Activated T-cell treated with anti-CD3 and anti-CD28 coated beads, Interleukin-2, amount 50 U/mL, for 4 hours (primary cell): ENCODE measurements around the gene DNAJB4. TPM values are rescaled to one million over a fixed set of nuclear protein-coding genes. Genes with fewer than 3 reads are reported as not detected.
"Not testable (repeated sequence)": the region's sequence is repeated elsewhere in the genome, so short reads cannot be mapped to it uniquely, and the experiment has no call there.

Source experiments
- ATAC-seq, 2 donors: fragments of 200-7000 bp; cut with Tn5 transposase; one replicate each; pipeline ENCODE4 v1.10.0; 2021
- DNase-seq: peaks from one replicate; pipeline ENCODE4 v3.0.0-alpha.2; 2020
- H3K27me3 Mint-ChIP-seq: one replicate; pipeline ENCODE4 v1.8.0; 2021; ENCODE audit warnings: low read depth, mixed read lengths
- H3K36me3 Mint-ChIP-seq: one replicate; pipeline ENCODE4 v1.8.0; 2022; ENCODE audit warnings: mixed read lengths; ENCODE audit not compliant: insufficient read depth
- H3K4me1 Mint-ChIP-seq: one replicate; pipeline ENCODE4 v1.8.0; 2021; ENCODE audit warnings: low read depth, mixed read lengths
- H3K4me3 Mint-ChIP-seq: one replicate; pipeline ENCODE4 v1.8.0; 2021; ENCODE audit warnings: mild to moderate bottlenecking, moderate library complexity, mixed read lengths
- H3K9me3 Mint-ChIP-seq: one replicate; pipeline ENCODE4 v1.8.0; 2021; ENCODE audit warnings: mixed read lengths
- total RNA-seq, 3 donors: library from RNA; stranded (reverse); gene quantifications; one replicate each; pipeline ENCODE4 v1.2.1, GENCODE V29; 2021

DNAJB4 gene
- total RNA-seq, 3 donors from 2014 or later, result 5.4 to 6.6 (median 5.5) TPM

GRCh38 chr1:78003882-78004718, 639 bp upstream of the DNAJB4 start:
- H3K36me3 Mint-ChIP-seq, result no peaks in the 10 kb centered on the region
- H3K9me3 Mint-ChIP-seq, result no peaks in the 10 kb centered on the region
- H3K4me1 Mint-ChIP-seq, result peaks cover 47% of the 10 kb centered on the region
- H3K27me3 Mint-ChIP-seq, result peaks cover 2% of the 10 kb centered on the region
- peak overlapping the region; percentile 90 for H3K4me3 Mint-ChIP-seq
- DNase-seq (peak; percentile 10), ATAC-seq (peak; percentile 71 to 72)

DNA sequence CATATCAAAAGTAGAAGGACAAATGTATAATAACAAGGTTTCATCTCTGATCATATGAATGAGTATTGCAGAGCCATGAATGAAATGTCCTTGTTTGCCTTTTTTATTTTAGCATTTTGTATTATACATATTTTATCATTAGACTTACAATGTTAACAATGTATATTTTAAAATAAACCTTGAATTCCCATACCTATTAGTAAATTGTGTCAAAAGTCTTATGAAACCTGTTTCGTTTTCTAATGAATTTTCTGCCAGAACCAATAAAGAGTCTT, 646 bp downstream of the DNAJB4 start:
- no peak for DNase-seq
- Mint-ChIP-seq H3K4me3 (peak overlapping the region; percentile 90), H3K4me1 (peaks cover 50% of the 10 kb centered on the region), H3K27me3 (peaks cover 2% of the 10 kb centered on the region), H3K36me3 (no peaks in the 10 kb centered on the region), H3K9me3 (no peaks in the 10 kb centered on the region)
- no peak for ATAC-seq

DNA sequence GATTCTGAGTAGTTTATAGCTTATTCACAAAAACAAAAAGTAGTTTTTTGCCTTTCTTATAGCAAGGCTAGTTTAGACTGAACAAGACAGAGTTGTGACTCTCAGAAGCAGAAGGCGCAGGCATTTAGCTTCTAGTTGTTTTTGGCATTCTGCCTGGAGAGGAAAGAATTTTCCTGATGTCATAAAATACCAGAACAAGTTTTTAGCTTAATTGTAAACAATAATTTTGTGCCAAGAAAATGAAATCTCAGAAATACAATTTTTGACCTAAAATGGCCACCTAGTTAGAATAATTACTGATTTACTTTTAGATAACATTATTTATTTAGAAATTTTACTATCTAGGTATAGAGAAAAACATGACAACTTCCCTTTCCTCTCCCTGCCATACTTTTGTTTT, 1.0 kb downstream of the DNAJB4 start:
- Mint-ChIP-seq H3K36me3 (no peaks in the 10 kb centered on the region), H3K4me3 (peak overlapping the region; percentile 90), H3K27me3 (peaks cover 2% of the 10 kb centered on the region), H3K9me3 (no peaks in the 10 kb centered on the region), H3K4me1 (peaks cover 50% of the 10 kb centered on the region)
- ATAC-seq (no peak), DNase-seq (no peak)

GRCh38 chr1:78006521-78006920, 1.8 kb downstream of the DNAJB4 start:
- H3K36me3 Mint-ChIP-seq, result no peaks in the 10 kb centered on the region
- ATAC-seq (no peak), DNase-seq (no peak)
- peaks cover 2% of the 10 kb centered on the region for H3K27me3 Mint-ChIP-seq
- no peaks in the 10 kb centered on the region for H3K9me3 Mint-ChIP-seq
- peak overlapping the region; percentile 51 for H3K4me3 Mint-ChIP-seq
- H3K4me1 Mint-ChIP-seq, result peaks cover 52% of the 10 kb centered on the region

- H3K4me3 Mint-ChIP-seq, result no peak overlapping the region
- peaks cover 48% of the 10 kb centered on the region for H3K4me1 Mint-ChIP-seq
- no peaks in the 10 kb centered on the region for H3K9me3 Mint-ChIP-seq
- peaks cover 2% of the 10 kb centered on the region for H3K27me3 Mint-ChIP-seq
- DNase-seq (no peak), ATAC-seq (no peak)
- H3K36me3 Mint-ChIP-seq, result no peaks in the 10 kb centered on the region
These were observed 3.1 kb downstream of the DNAJB4 start for GRCh38 chr1:78007677-78008341.

GRCh38 chr1:78009276-78009675, 4.5 kb downstream of the DNAJB4 start:
- Mint-ChIP-seq H3K9me3 (no peaks in the 10 kb centered on the region), H3K4me3 (no peak overlapping the region), H3K4me1 (peaks cover 38% of the 10 kb centered on the region), H3K27me3 (peaks cover 2% of the 10 kb centered on the region), H3K36me3 (peaks cover 8% of the 10 kb centered on the region)
- no peak for DNase-seq
- no peak for ATAC-seq

DNA sequence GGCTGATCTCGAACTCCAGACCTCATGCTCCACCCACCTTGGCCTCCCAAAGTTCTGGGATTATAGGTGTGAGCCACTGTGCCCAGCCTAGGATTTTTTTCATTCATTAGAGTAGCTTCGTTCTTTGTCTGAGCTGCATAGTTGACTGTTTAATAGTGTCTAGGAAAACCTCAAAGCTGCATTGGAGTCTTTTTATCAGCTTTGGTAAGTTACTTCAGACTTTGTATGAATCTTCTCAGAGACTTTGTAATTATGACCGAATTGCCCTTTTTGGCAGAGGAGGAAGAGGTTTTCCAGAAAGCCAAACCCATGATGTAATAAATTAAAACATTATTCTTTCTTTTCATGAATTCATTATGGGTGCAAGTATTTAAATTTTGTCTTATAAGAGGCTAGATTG, 5.1 kb downstream of the DNAJB4 start:
- H3K4me1 Mint-ChIP-seq, result peaks cover 33% of the 10 kb centered on the region
- no peak overlapping the region for H3K4me3 Mint-ChIP-seq
- no peaks in the 10 kb centered on the region for H3K27me3 Mint-ChIP-seq
- no peaks in the 10 kb centered on the region for H3K9me3 Mint-ChIP-seq
- peaks cover 9% of the 10 kb centered on the region for H3K36me3 Mint-ChIP-seq
- ATAC-seq, result no peak
- DNase-seq, result no peak

- Mint-ChIP-seq H3K27me3 (no peaks in the 10 kb centered on the region), H3K36me3 (peaks cover 16% of the 10 kb centered on the region), H3K4me3 (no peak overlapping the region), H3K4me1 (peaks cover 25% of the 10 kb centered on the region), H3K9me3 (no peaks in the 10 kb centered on the region)
- DNase-seq, result no peak
- ATAC-seq, result no peak
These were observed 6.3 kb downstream of the DNAJB4 start for GRCh38 chr1:78011050-78011449.

GRCh38 chr1:78015148-78015547, 10.4 kb downstream of the DNAJB4 start:
- no peaks in the 10 kb centered on the region for H3K27me3 Mint-ChIP-seq
- ATAC-seq (no peak), DNase-seq (no peak)
- H3K4me1 Mint-ChIP-seq, result peaks cover 2% of the 10 kb centered on the region
- H3K9me3 Mint-ChIP-seq, result no peaks in the 10 kb centered on the region
- H3K36me3 Mint-ChIP-seq, result peaks cover 22% of the 10 kb centered on the region
- H3K4me3 Mint-ChIP-seq, result no peak overlapping the region

GRCh38 chr1:78019024-78019423, 14.3 kb downstream of the DNAJB4 start:
- H3K4me3 Mint-ChIP-seq, result no peak overlapping the region
- H3K36me3 Mint-ChIP-seq, result peaks cover 17% of the 10 kb centered on the region
- no peaks in the 10 kb centered on the region for H3K9me3 Mint-ChIP-seq
- ATAC-seq, result no peak
- DNase-seq, result no peak
- no peaks in the 10 kb centered on the region for H3K27me3 Mint-ChIP-seq
- H3K4me1 Mint-ChIP-seq, result no peaks in the 10 kb centered on the region

DNA sequence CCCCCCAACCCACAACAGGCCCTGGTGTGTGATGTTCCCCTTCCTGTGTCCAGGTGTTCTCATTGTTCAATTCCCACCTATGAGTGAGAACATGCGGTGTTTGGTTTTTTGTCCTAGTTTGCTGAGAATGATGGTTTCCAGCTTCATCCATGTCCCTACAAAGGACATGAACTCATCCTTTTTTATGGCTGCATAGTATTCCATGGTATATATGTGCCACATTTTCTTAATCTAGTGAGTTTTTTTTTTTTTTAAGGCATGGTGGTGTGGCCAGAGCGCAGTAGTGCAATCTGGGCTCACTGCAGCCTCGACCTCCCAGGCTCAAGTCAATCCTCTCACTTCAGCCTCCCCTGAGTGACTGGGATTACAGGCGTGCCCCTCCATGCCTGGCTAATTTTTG, 16.4 kb downstream of the DNAJB4 start:
- H3K36me3 Mint-ChIP-seq, ATAC-seq, H3K4me1 Mint-ChIP-seq, H3K27me3 Mint-ChIP-seq, H3K4me3 Mint-ChIP-seq, H3K9me3 Mint-ChIP-seq, DNase-seq: not testable (repeated sequence)

DNA sequence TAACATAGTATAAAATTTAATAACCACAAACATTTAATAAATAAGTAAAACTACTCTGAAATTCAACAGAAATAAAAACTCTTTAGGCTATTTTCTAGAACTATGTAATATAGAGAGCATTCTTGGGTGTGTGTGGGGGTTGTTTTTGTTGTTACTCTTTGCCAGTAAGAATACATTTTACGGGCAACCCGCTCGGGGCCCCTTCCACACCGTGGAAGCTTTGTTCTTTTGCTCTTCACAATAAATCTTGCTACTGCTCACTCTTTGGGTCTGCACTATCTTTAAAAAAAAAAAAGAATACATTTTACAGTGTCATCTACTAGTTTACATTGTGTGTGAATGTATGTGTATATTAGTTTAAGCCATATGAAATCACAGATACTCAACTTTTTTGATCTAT, 25.1 kb downstream of the DNAJB4 start:
- no peak overlapping the region for H3K4me3 Mint-ChIP-seq
- ATAC-seq, result no peak
- H3K4me1 Mint-ChIP-seq, result no peaks in the 10 kb centered on the region
- no peak for DNase-seq
- H3K9me3 Mint-ChIP-seq, result no peaks in the 10 kb centered on the region
- no peaks in the 10 kb centered on the region for H3K27me3 Mint-ChIP-seq
- H3K36me3 Mint-ChIP-seq, result no peaks in the 10 kb centered on the region

DNA sequence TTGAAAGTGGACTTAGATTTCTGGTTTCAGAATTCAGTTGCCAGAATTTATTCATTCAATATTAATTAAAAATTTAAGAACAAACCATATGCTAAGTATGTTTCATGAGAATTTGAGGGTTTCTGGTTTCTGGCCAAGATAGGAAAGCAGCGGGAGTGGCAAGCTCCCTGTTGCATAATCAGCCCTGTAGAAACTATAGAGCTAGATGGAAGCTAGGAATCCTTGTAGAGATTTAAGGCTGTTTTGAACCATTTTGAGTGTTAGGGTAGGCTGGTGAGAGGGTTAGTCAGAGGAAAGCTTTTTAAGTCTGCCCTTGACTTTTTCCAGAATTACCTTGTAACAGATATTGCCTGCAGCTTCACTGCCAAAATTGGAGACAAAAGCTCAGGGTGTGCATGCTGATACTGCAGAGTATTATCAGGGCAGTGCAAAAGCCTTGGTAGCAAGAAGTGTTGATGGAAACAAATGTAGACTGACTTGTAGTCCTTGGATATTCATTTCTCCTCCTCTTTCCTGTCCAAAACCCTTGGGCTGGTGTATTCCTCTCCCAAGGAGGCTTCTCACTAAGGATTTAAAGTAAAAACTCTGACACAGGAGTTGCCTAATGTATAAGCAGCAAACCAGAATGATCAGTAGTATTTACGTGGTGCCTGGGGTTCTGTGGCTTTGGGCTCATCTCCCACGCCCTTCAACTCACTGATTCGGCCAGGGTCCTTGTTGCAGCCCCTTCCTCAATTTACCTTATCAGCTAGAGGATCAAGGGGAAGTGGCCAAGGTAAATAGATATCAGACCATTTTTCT, 28.5 kb downstream of the DNAJB4 start:
- ATAC-seq (no peak), DNase-seq (no peak)
- Mint-ChIP-seq H3K4me1 (no peaks in the 10 kb centered on the region), H3K27me3 (peaks cover 4% of the 10 kb centered on the region), H3K4me3 (no peak overlapping the region), H3K9me3 (no peaks in the 10 kb centered on the region), H3K36me3 (no peaks in the 10 kb centered on the region)

- H3K4me3 Mint-ChIP-seq, result no peak overlapping the region
- no peaks in the 10 kb centered on the region for H3K36me3 Mint-ChIP-seq
- ATAC-seq, result no peak
- no peaks in the 10 kb centered on the region for H3K4me1 Mint-ChIP-seq
- H3K9me3 Mint-ChIP-seq, result no peaks in the 10 kb centered on the region
- no peak for DNase-seq
- H3K27me3 Mint-ChIP-seq, result peaks cover 6% of the 10 kb centered on the region
These were observed 29.0 kb downstream of the DNAJB4 start for GRCh38 chr1:78033797-78034172.

- Mint-ChIP-seq H3K4me3 (no peak overlapping the region), H3K27me3 (peaks cover 6% of the 10 kb centered on the region), H3K36me3 (no peaks in the 10 kb centered on the region), H3K9me3 (no peaks in the 10 kb centered on the region), H3K4me1 (no peaks in the 10 kb centered on the region)
- DNase-seq, result no peak
- ATAC-seq, result no peak
These were observed 30.4 kb downstream of the DNAJB4 start for GRCh38 chr1:78035121-78035520.
